GM21390 (cell line): ENCODE measurements around the gene HSD11B2.

ENCODE experiments used
- ATAC-seq: cut with Tn5 transposase; IDR thresholded peaks from one replicate; pipeline ENCODE4 v1.9.1; 2021; ENCODE audit not compliant: unreplicated experiment

HSD11B2 gene

GRCh38 chr16:67396159-67397035 lies 34.5 kb upstream of the HSD11B2 start:
- ATAC-seq, result no peak

GRCh38 chr16:67397036-67397801 lies 33.7 kb upstream of the HSD11B2 start:
- ATAC-seq, result no peak

- ATAC-seq, result no peak
These were observed 32.9 kb upstream of the HSD11B2 start for GRCh38 chr16:67397812-67398545.

DNA sequence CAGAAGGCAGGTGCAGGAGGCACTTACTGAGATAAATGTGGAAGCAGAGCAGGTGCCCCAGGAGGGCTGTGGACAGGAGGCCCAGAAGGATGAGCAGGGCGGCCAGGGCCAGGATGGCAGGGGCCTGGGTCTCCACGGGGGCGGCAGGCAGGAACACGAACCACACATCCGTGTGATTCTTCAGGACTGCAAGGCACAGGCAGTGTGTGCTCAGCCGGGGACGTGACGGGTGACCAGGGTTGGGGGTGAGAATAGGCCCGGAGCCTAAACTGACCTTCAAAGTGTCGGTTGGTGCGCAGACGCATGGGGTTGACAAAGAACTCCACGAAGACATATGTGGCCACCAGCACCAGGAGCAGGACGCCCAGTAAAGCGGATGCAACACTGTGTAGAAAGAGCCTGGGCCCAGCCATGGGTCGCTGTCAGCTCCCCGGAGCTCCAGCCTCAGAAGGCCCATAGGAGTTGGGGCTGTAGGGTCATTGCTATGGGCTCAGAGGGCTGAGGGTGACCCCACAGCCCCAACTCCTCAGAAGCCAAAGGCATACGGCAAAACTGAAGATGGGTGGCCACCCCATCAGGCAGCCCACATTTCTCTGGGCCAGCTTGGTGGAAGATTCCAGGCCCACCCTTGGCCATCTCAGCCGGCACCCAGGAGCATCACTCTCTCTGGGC lies 32.2 kb upstream of the HSD11B2 start:
- ATAC-seq, result no peak

DNA sequence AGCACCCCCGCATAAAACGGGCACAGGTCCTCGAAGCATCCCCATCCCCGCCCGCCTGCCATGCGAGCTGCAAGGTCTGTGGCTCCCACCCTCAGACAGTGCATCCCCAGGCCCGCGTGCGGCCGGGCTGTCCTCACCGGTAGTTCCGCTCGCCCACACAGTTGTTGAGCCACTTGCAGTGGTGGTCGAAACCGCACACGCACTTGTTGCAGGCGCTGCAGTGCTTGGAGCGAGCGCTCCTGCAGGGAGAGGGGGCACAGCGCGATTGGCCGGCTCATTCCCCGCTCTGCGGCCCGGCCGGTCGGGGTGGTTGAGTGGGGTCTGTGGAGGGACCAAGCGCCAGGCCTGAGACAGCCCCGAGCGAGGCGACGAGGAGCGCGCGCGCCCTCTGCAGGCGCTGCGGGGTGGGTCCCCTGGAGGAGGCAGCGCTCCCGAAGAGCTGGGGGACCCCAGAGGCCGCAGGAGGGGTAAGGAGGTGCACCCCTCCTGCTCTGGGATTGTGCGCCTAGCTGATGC lies 31.6 kb upstream of the HSD11B2 start:
- ATAC-seq, result no peak

DNA sequence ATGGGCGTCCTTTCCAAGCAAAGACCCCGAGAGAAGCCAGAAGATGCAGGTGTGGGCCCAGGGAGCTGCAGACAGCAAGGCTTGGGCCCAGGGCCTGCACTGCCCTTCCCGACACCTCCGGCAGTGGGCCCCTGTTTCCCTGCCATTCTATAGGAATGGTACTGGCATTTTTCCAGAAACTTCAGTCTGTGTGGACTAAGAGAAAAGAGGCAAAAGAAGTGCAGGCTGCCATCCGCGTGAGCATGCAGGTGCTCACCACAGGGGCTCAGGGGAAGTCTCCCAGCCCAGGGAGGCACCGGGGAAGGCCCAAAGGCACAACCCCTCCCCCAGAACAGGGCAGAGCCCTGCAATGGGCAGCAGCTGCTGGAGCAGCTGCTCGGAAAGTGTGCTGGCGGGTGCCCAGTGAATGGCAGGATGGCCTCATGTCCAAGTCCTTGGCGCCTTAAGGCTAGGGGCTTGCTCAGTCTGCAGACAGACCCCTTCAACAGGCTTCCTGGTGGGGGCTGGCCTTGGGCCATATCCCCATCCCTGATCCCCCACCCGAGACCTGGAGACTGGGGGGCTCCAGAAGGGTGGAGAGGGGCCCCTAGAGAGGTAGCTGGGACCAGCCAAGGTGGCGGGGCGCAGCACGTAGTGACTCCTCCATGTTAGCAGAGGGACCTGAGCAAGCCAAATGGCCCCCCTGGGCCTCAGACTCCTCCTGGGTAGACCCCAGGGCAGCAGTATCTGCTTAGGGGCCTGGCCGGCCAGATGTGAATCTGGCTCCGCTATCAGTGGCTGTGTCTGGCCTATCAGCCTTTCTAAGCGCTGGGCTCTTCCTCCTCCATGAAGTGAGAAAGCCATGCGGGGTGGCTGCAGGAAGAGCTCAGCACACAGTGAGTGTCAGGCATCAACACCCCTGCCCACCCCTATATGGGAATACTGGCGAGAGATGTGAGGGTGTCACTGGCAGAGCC lies 30.9 kb upstream of the HSD11B2 start:
- no peak for ATAC-seq

DNA sequence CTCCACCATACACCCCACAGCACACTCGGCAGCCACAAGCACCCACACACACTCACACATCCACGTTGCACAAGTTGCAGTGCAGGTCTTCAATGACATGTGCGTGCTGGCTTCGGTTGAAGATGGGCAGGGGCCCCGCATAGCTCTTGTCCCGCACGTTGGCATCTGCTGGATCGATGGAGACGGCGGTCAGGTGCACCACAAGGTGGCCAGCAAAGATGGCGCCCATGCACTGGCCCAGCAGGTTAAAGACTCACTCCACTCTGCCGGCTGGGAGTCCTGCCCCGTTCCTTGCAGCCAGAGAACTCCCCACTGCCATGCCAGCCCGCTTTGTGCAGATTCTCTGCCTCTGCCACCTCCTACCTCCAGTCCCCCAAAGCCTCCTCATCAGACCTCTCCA lies 30.0 kb upstream of the HSD11B2 start:
- ATAC-seq, result no peak

GRCh38 chr16:67403976-67404555 lies 26.9 kb upstream of the HSD11B2 start:
- no peak for ATAC-seq

DNA sequence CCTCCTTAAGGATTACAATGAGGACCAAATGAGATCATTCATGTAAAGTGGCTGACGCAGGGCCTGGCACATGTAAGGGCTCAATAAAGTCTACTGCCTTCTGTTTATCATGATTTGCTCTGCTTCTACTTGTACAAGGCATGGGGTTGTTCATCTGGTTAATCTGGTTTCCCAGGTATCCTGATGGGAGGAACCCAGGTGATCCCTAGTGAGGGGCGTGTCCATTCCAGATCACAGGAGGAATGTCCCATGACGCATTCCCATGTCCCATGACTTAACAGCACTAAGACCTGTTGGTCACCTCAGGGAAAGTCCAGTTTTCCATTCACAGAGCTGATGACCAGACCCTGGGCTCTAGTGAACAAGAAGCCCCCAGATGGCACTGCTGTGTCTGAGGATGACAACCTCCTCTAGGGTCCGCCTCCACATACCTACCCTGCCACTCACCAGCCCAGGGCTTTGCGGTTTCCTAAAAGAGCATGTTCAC lies 26.1 kb upstream of the HSD11B2 start:
- ATAC-seq, result no peak

GRCh38 chr16:67405336-67405735 lies 25.6 kb upstream of the HSD11B2 start:
- ATAC-seq, result no peak

DNA sequence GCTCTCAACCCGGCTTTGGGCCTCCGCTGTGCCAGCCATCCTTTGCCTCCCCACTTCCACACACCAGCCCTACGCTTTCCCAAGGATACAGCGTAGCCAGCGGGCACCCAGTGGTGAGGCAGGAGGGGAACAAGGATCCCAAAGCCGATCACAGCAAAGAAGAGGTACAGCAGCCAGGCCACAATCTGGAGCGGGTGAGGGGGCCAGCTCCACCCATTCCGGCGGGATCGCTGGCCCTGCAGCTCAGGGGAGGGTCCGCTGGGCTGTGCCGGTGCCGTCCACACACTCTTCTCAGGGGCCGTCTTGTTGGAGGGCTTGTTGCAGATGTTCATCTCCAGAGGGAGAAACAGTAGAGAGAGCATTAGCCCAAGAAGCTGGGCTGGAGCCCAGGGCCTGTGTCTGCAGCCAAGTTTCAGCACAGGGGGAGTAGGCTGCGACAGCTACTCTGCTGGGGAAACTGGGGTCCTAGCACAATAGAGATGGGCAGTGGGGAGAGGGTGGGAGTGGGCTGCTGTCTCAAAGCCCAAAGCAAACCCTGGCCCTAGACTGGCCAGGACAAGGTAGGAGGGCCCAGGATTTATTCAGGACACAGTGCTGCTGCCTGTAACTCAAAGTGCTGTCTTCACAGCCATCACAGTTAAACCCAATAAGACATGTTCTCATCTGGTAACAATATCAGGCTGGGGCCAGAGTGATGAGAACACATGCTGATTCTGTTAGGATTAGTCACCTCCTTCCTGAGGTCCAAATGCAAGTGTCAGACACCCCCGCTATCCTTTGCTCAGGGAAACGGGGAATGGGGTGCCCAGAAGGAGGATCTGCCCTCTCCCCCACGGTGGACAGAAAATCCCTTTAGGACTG lies 24.6 kb upstream of the HSD11B2 start:
- no peak for ATAC-seq

DNA sequence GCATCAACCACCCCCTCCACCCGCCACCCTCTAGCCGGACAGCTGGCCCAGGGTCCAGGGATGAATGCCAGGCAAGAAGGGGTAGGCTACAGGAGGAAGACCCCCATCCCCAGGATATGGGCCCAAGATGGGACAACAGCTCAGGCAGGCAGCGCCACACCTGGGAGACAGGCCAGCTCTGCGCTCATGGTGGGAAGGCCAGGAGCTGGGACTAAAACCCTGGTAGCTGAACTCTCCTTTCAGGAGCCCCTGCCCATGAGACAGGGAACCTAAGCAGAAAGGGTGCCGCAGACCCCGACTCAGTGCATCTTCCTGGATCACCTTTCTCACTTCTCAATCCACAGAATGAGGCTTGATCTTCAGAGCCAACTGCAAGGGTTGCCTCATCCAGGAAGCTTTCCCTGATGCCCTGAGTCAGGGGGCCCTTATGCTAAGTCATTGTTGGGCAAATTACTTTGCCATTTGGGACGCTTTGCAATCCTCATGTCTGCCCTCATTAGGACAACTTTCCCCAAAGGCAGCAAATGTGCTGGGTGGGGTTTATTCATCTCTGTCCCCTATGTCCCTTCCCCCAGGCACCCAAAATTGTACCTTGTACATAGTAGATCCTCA lies 23.6 kb upstream of the HSD11B2 start:
- no peak for ATAC-seq

- no peak for ATAC-seq
These were observed 23.0 kb upstream of the HSD11B2 start for GRCh38 chr16:67407788-67408452.

DNA sequence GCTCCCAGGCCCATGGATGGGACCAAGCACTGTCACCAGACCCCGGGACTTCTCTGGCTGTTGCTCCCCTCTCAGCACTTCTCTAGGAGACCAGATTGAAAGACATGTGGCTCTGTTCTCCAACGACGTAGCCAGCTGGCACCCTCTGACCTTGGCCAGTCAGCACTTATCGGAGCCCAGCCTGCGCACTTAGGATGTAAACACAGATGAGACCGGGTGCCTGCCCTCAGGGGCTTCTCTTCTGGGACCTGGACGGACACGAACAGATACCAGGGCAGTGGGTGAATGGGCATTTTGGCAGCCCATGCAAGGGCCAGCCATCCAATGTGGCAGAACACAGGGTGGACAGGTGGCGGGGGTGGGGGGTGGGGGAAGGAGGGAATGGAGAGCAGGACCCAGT lies 21.3 kb upstream of the HSD11B2 start:
- ATAC-seq, result no peak

DNA sequence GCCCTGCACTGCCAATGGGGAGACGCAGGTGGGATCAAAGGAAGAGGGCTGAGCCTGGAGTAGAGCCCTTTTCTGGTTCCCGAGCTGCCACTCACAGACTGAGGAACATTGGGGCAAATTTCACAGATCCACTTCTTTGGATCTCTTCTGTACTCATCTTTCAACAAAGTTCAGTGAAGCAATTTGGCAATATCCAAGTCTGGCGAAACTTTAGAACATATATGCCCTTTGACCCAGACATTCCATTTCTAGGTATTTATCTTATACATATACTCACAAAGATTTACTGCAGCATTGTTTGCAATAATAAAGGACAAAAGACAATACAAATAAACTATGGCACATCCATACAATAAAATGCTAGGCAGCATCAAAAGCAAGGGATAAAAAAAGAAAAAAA lies 19.6 kb upstream of the HSD11B2 start:
- no peak for ATAC-seq

- no peak for ATAC-seq
These were observed 18.6 kb upstream of the HSD11B2 start for GRCh38 chr16:67412294-67412693.
